HEK293T (cell line): ENCODE results near the gene MFAP4.
"Not testable (repeated sequence)": the region's sequence is repeated elsewhere in the genome, so short reads cannot be mapped to it uniquely, and the experiment has no call there.

ENCODE experiments used
- ARNT ChIP-seq: fragments of 450-650 bp; IDR thresholded peaks from 2 replicates; pipeline ENCODE4 v1.6.1; 2017; ENCODE audit warnings: mild to moderate bottlenecking
- BHLHE40 ChIP-seq: fragments of 450-650 bp; IDR thresholded peaks from 2 replicates; pipeline ENCODE4 v1.6.1; 2016; ENCODE audit warnings: mild to moderate bottlenecking, moderate library complexity, borderline replicate concordance
- CTBP1 ChIP-seq: fragments of 450-650 bp; IDR thresholded peaks from 2 replicates; pipeline ENCODE4 v1.6.1; 2016; ENCODE audit warnings: borderline replicate concordance
- ELF4 ChIP-seq: fragments of 450-650 bp; IDR thresholded peaks from 2 replicates; pipeline ENCODE4 v1.6.1; 2017; ENCODE audit warnings: antibody characterized with exemption
- FOXK2 ChIP-seq: fragments of 450-650 bp; IDR thresholded peaks from 2 replicates; pipeline ENCODE4 v1.6.1; 2016; ENCODE audit warnings: mild to moderate bottlenecking
- FOXM1 ChIP-seq: fragments of 450-650 bp; IDR thresholded peaks from 2 replicates; pipeline ENCODE4 v1.6.1; 2017; ENCODE audit warnings: mild to moderate bottlenecking, borderline replicate concordance
- LEF1 ChIP-seq: fragments of 450-650 bp; IDR thresholded peaks from 2 replicates; pipeline ENCODE4 v1.6.1; 2017; ENCODE audit warnings: mild to moderate bottlenecking, borderline replicate concordance
- NFRKB ChIP-seq: fragments of 450-650 bp; IDR thresholded peaks from 2 replicates; pipeline ENCODE4 v1.6.1; 2016; ENCODE audit warnings: mild to moderate bottlenecking, moderate library complexity
- SP1 ChIP-seq: fragments of 450-650 bp; IDR thresholded peaks from 2 replicates; pipeline ENCODE4 v1.6.1; 2017
- SUZ12 ChIP-seq: fragments of 450-650 bp; IDR thresholded peaks from 2 replicates; pipeline ENCODE4 v1.6.1; 2016; ENCODE audit warnings: mild to moderate bottlenecking
- TARDBP ChIP-seq: fragments of 450-650 bp; IDR thresholded peaks from 2 replicates; pipeline ENCODE4 v1.6.1; 2016
- ZNF384 ChIP-seq: fragments of 450-650 bp; IDR thresholded peaks from 2 replicates; pipeline ENCODE4 v1.6.1; 2016

DNA sequence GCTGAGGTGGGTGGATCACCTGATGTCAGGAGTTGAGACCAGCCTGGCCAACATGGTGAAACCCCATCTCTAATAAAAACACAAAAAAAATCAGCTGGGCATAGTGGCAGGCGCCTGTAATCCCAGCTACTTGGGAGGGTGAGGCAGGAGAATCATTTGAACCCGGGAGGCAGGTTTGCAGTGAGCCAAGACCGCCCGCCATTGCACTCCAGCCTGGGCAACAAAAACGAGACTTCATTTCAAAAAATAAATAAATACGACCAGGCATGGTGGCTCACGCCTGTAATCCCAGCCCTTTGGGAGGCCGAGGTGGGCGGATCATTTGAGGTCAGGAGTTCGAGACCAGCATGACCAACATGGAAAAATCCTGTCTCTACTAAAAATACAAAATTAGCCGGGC lies 33.6 kb downstream of the MFAP4 start:
- TF ChIP-seq BHLHE40, NFRKB, FOXK2, FOXM1, SUZ12, TARDBP, LEF1, SP1, ELF4, ZNF384, CTBP1, ARNT: not testable (repeated sequence)
